Choroid plexus epithelial cell (primary cell): Measurements from ENCODE around the gene ABR.

ENCODE experiments used
- DNase-seq: peaks from one replicate; pipeline ENCODE4 v3.0.0-alpha.2; 2010; ENCODE audit warnings: low read depth
- H3K4me3 ChIP-seq: 2 replicates; pipeline ENCODE4 v1.5.1; 2011; ENCODE audit warnings: low read depth, mild to moderate bottlenecking, control low read depth, low read length, moderate library complexity
- TF ChIP-seq, protein P1 (sequence below): conservative IDR thresholded peaks from 2 replicates; pipeline ENCODE4 v1.5.1; 2011; ENCODE audit warnings: low read depth, mild to moderate bottlenecking, control low read depth, inconsistent platforms, low read length, moderate library complexity

ABR gene

DNA sequence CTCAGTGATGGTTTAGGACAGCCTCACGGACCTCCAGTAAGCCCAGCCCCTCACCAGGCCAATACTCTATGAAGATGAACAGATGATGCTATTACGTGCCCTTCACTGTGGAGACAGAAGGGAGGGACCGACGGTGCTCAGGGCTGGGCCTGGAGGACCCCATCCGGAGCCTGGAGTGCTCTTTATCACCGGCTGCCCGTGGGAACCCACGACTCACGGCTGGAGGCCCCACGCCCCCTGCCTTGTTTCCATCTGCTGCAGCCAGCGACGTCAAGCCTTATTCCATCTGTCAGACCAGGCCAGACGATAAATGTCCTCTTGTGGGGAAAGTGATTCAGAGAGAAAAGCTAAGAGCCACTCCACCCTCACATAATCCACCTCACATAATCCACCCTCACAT lies 186.8 kb downstream of the ABR start:
- TF ChIP-seq, protein P1, sequence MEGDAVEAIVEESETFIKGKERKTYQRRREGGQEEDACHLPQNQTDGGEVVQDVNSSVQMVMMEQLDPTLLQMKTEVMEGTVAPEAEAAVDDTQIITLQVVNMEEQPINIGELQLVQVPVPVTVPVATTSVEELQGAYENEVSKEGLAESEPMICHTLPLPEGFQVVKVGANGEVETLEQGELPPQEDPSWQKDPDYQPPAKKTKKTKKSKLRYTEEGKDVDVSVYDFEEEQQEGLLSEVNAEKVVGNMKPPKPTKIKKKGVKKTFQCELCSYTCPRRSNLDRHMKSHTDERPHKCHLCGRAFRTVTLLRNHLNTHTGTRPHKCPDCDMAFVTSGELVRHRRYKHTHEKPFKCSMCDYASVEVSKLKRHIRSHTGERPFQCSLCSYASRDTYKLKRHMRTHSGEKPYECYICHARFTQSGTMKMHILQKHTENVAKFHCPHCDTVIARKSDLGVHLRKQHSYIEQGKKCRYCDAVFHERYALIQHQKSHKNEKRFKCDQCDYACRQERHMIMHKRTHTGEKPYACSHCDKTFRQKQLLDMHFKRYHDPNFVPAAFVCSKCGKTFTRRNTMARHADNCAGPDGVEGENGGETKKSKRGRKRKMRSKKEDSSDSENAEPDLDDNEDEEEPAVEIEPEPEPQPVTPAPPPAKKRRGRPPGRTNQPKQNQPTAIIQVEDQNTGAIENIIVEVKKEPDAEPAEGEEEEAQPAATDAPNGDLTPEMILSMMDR = no peak
- H3K4me3 ChIP-seq = no peak overlapping the region
- DNase-seq = no peak

DNA sequence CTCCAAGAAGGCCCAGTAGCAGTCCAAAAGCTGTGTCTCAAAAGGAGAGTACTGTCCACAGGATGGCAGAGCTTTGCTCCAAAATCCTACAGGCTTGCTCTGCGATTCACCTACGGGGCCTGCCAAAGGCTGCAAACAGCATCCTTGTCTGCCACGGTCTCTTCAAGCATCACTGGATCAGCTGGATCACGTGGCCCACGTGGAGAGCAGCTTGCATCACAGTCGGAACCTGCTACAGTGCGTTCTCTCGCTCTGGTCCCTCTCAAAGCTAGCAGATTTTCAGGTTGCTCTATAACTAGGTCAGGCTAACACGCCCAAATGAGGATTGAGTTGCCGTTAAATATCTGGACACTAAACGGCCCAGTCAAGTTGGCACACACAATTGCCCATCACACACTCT lies 191.2 kb downstream of the ABR start:
- TF ChIP-seq, protein P1 = no peak
- H3K4me3 ChIP-seq = no peak overlapping the region
- DNase-seq = no peak

DNA sequence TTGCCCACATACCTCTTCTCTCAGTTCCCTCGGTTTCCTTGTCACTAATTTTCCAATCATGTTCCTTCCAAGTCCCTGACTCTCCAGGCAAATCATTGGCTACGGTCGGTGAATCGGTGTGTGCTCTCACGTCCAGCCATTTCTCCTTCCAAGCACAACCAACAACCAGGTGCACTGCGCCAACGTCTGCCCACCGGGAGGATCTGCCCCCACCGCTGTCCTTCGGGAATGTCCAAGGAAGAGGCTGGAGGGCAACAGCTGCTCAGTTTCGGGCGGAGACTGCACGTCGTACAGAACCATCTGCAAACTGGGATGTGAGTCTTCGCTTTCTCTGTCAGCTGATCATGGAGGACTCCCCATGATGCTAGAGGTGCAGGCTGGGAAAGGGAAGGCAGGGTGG lies 191.8 kb downstream of the ABR start:
- no peak for DNase-seq
- TF ChIP-seq, protein P1 = no peak
- no peak overlapping the region for H3K4me3 ChIP-seq

DNA sequence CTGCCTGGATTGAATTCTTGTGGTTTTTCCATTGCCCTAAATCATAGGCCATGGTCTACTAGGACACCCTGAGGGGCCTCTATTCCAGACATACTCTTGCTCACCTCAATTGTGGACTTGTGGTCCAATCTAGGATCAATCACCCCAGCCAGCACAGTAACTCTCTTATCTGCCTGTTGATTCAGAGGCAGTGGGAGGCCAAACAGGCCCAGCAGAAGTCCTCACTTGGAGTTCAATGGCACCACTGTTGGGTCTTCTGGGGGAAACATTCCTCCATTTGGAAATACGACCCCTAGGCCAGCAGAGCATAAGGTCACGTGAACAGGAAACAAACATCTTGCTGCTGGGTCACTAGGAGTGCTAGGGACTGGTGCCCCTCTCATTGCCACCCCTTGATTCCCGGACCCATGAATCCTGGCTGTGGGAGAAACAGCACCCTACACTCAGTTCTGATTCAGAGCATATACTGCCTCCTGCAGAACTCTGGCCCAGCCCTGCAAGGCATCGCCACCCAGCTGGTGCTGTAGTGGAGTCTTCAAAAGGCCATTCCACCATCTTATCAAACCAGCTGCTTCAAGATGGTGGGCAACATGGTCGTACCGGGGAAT lies 193.4 kb downstream of the ABR start:
- no peak overlapping the region for H3K4me3 ChIP-seq
- DNase-seq = no peak
- TF ChIP-seq, protein P1 = no peak

DNA sequence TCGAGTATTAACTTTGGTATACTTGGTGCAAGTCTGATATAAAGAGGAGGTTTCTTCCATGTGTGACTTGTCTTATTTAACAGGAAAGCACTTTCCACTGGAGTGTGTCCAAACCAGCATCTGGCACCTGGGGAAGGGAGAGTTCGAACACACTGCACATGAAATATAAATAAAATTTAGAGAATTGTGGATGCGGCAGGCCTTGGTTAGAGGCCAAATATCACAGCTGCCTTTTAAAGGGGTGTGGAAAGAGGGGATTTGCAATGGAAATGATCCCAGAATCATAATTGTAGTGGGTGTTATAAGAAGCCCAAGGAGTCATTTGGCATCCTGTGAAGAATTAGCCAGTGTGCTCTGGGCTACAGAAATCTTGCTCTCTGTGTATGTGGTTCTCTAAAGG lies 195.9 kb downstream of the ABR start:
- TF ChIP-seq, protein P1 = no peak
- no peak overlapping the region for H3K4me3 ChIP-seq
- DNase-seq = no peak

DNA sequence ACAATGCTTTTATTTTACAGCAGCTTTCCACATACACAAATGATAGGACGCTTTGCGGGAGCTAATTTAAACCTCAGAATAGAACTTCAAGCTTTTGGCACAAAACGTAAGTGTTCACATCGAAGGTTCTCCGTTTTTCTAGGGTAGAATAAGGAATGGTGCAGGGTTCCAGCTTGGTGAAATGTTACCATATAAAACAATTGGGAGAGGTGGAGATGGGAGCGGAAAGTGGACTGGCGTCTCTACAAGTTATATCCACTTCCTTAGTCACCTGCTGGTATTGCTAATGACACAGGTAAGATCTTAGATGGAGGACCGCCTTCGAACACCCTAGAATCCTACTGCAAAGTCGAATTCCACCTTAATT lies 198.5 kb downstream of the ABR start:
- no peak for DNase-seq
- no peak overlapping the region for H3K4me3 ChIP-seq
- TF ChIP-seq, protein P1 = no peak
